GM19372 (cell line): Measurements from ENCODE around the gene NDUFS4.
"Not testable (repeated sequence)": the region's sequence is repeated elsewhere in the genome, so short reads cannot be mapped to it uniquely, and the experiment has no call there.

Source experiments
- ATAC-seq: cut with Tn5 transposase; IDR thresholded peaks from one replicate; pipeline ENCODE4 v1.9.1; 2021; ENCODE audit warnings: mild to moderate bottlenecking, low read depth, moderate library complexity; ENCODE audit not compliant: unreplicated experiment

Gene NDUFS4

GRCh38 chr5:53571403-53571802 lies 11.0 kb downstream of the NDUFS4 start:
- no peak for ATAC-seq

- no peak for ATAC-seq
These were observed 14.7 kb downstream of the NDUFS4 start for GRCh38 chr5:53575101-53575500.

- ATAC-seq, result no peak
These were observed 15.4 kb downstream of the NDUFS4 start for GRCh38 chr5:53575831-53576230.

GRCh38 chr5:53576674-53577073 lies 16.2 kb downstream of the NDUFS4 start:
- ATAC-seq, result no peak

GRCh38 chr5:53578854-53579253 lies 18.4 kb downstream of the NDUFS4 start:
- ATAC-seq, result no peak

GRCh38 chr5:53580547-53580946 lies 20.1 kb downstream of the NDUFS4 start:
- ATAC-seq, result no peak

GRCh38 chr5:53582225-53582624 lies 21.8 kb downstream of the NDUFS4 start:
- no peak for ATAC-seq

- ATAC-seq, result no peak
These were observed 30.3 kb downstream of the NDUFS4 start for GRCh38 chr5:53590759-53591158.

GRCh38 chr5:53594419-53594818 lies 34.0 kb downstream of the NDUFS4 start:
- no peak for ATAC-seq

GRCh38 chr5:53597894-53598293 lies 37.5 kb downstream of the NDUFS4 start:
- ATAC-seq, result no peak

GRCh38 chr5:53601570-53601969 lies 41.1 kb downstream of the NDUFS4 start:
- ATAC-seq, result no peak

GRCh38 chr5:53603009-53603687 lies 42.7 kb downstream of the NDUFS4 start:
- no peak for ATAC-seq

- ATAC-seq, result no peak
These were observed 43.9 kb downstream of the NDUFS4 start for GRCh38 chr5:53604309-53604708.

GRCh38 chr5:53607886-53608285 lies 47.4 kb downstream of the NDUFS4 start:
- no peak for ATAC-seq

GRCh38 chr5:53608897-53609296 lies 48.5 kb downstream of the NDUFS4 start:
- ATAC-seq, result not testable (repeated sequence)

- ATAC-seq, result no peak
These were observed 52.6 kb downstream of the NDUFS4 start for GRCh38 chr5:53613061-53613460.

- ATAC-seq, result no peak
These were observed 53.1 kb downstream of the NDUFS4 start for GRCh38 chr5:53613536-53613935.

- ATAC-seq, result no peak
These were observed 54.0 kb downstream of the NDUFS4 start for GRCh38 chr5:53614376-53614885.

- no peak for ATAC-seq
These were observed 56.6 kb downstream of the NDUFS4 start for GRCh38 chr5:53616939-53617549.

GRCh38 chr5:53631251-53631650 lies 70.8 kb downstream of the NDUFS4 start:
- ATAC-seq, result no peak

- ATAC-seq, result no peak
These were observed 81.6 kb downstream of the NDUFS4 start for GRCh38 chr5:53642061-53642460.

- ATAC-seq, result no peak
These were observed 83.0 kb downstream of the NDUFS4 start for GRCh38 chr5:53643445-53643844.
